ENCODE results near the gene PARD3B. TPM values are rescaled to one million over a fixed set of nuclear protein-coding genes. Genes with fewer than 3 reads are reported as not detected.

The PARD3B gene
- total RNA-seq, 1 donor from 2014 or later = 4.3 TPM

- no peak for ATAC-seq
Measured at GRCh38 chr2:205290299-205290698, 745.0 kb downstream of the PARD3B start.

GRCh38 chr2:205292665-205293295 lies 747.5 kb downstream of the PARD3B start:
- ATAC-seq = no peak

- ATAC-seq = no peak
Measured at GRCh38 chr2:205293559-205293958, 748.3 kb downstream of the PARD3B start.

- ATAC-seq = no peak
Measured at GRCh38 chr2:205296959-205297358, 751.7 kb downstream of the PARD3B start.

- no peak for ATAC-seq
Measured at GRCh38 chr2:205297368-205297767, 752.1 kb downstream of the PARD3B start.

- no peak for ATAC-seq
Measured at GRCh38 chr2:205297846-205298245, 752.6 kb downstream of the PARD3B start.

GRCh38 chr2:205311201-205311600 lies 765.9 kb downstream of the PARD3B start:
- no peak for ATAC-seq

GRCh38 chr2:205321231-205321630 lies 776.0 kb downstream of the PARD3B start:
- ATAC-seq = no peak

- ATAC-seq = no peak
Measured at GRCh38 chr2:205323929-205324328, 778.7 kb downstream of the PARD3B start.

- no peak for ATAC-seq
Measured at GRCh38 chr2:205324355-205324754, 779.1 kb downstream of the PARD3B start.

- no peak for ATAC-seq
Measured at GRCh38 chr2:205333351-205333750, 788.1 kb downstream of the PARD3B start.

- ATAC-seq = no peak
Measured at GRCh38 chr2:205337274-205337673, 792.0 kb downstream of the PARD3B start.

GRCh38 chr2:205338156-205338555 lies 792.9 kb downstream of the PARD3B start:
- ATAC-seq = no peak

- ATAC-seq = no peak
Measured at GRCh38 chr2:205343103-205343502, 797.8 kb downstream of the PARD3B start.

GRCh38 chr2:205346649-205347048 lies 801.4 kb downstream of the PARD3B start:
- no peak for ATAC-seq

GRCh38 chr2:205347899-205348298 lies 802.6 kb downstream of the PARD3B start:
- ATAC-seq = no peak

GRCh38 chr2:205352094-205352493 lies 806.8 kb downstream of the PARD3B start:
- ATAC-seq = no peak

- ATAC-seq = no peak
Measured at GRCh38 chr2:205352593-205352992, 807.3 kb downstream of the PARD3B start.

- no peak for ATAC-seq
Measured at GRCh38 chr2:205357732-205358131, 812.5 kb downstream of the PARD3B start.

- no peak for ATAC-seq
Measured at GRCh38 chr2:205358351-205358815, 813.1 kb downstream of the PARD3B start.

- ATAC-seq = peak; percentile 99
Measured at GRCh38 chr2:205361272-205361671, 816.0 kb downstream of the PARD3B start.

GRCh38 chr2:205361970-205362369 lies 816.7 kb downstream of the PARD3B start:
- peak; percentile 31 for ATAC-seq

GRCh38 chr2:205364261-205364660 lies 819.0 kb downstream of the PARD3B start:
- no peak for ATAC-seq

GRCh38 chr2:205366336-205367060 lies 821.2 kb downstream of the PARD3B start:
- no peak for ATAC-seq

All from esophagus mucosa (tissue), 1 donor.